GM12891 (cell line): Measurements from ENCODE around the gene TBC1D22A.
A peak's percentile ranks its signal among the peaks of the same experiment; 100 is the strongest.

Source experiments
- DNase-seq: peaks from one replicate; pipeline ENCODE4 v3.0.0; 2011; ENCODE audit warnings: low spot score; ENCODE audit not compliant: insufficient read length
- FAIRE-seq: peaks from 2 replicates; lab custom pipeline; 2011; peaks lifted over from hg19 to GRCh38; lab: Jason Lieb, UNC
- PAX5 ChIP-seq: IDR thresholded peaks from 2 replicates; pipeline ENCODE4 v1.6.1; 2011; ENCODE audit warnings: low read length, moderate library complexity, mild to moderate bottlenecking; ENCODE audit not compliant: insufficient read depth, severe bottlenecking
- POLR2A ChIP-seq: IDR thresholded peaks from 2 replicates; pipeline ENCODE4 v1.6.1; 2011; ENCODE audit warnings: low read depth, low read length, control low read depth
- POLR2AphosphoS5 ChIP-seq: IDR thresholded peaks from 2 replicates; pipeline ENCODE4 v1.6.1; 2011; ENCODE audit warnings: low read depth, low read length, control low read depth
- POU2F2 ChIP-seq: IDR thresholded peaks from 2 replicates; pipeline ENCODE4 v1.6.1; 2011; ENCODE audit warnings: low read depth, mild to moderate bottlenecking, control low read depth, low read length, moderate library complexity
- SPI1 ChIP-seq: IDR thresholded peaks from 2 replicates; pipeline ENCODE4 v1.6.1; 2011; ENCODE audit warnings: low read depth, low read length, control low read depth
- TAF1 ChIP-seq: IDR thresholded peaks from 2 replicates; pipeline ENCODE4 v1.6.1; 2011; ENCODE audit warnings: low read depth, low read length, control low read depth

TBC1D22A gene

DNA sequence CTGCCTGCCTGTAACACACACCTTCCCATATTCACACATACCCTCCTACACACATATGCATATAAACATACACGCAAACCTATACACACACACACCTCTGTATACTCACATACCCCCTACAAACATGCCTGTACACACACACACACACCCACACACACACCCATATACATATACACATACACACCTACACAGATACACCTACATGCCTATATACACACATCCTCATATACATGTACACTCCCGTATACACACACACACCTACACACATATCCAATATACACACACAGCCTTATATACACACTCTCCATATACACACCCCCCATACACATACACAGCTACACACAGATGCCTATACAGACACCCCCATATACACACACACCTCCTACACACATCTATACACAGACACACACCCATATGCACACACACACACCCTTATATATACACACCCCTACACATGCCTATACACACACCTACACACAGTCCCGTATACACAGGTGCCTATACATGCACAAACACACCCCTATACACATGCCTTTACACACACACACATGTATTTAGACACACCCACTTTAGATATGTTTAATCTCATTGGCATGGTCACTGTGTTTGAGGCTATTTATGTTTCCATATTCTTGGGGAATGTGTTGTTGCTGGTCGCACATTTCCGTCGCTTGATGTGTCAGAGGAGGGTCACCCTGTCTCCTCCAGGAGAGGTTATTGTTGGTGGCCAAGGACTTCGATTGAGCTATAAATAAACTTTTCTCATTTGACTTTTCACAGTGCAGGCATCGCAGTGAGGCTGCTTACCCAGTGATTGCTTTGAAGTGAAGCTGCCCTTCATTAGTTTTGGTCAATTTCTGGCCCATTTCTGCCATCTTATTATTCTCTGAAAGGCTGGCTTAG, 243.3 kb downstream of the TBC1D22A start:
- FAIRE-seq: peak; percentile 35
- TF ChIP-seq PAX5 (no peak), TAF1 (no peak), POLR2A (no peak), SPI1 (no peak), POLR2AphosphoS5 (no peak), POU2F2 (no peak)
- no peak for DNase-seq

DNA sequence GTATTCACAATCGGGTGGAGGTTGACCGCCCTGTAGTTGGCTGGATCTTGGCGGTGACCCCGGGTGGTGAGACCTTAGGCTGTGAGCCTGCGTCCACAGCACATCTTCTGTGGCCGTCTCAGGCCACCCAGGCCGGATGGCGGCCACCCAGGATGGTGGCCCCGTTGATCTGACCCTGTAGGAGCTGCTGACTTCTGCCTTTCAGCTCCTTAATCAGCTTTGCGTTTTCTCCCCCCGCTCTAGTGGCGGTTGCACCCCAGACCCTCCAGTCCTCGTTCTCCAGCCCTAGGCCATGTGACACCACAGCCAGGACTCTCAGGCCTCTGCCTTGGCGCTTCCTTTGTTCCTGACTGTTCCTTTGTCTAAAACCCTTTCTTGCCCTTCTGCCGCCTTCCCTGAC, 244.0 kb downstream of the TBC1D22A start:
- TF ChIP-seq PAX5 (no peak), POLR2A (no peak), POU2F2 (no peak), SPI1 (no peak), POLR2AphosphoS5 (no peak), TAF1 (no peak)
- DNase-seq (no peak), FAIRE-seq (no peak)

DNA sequence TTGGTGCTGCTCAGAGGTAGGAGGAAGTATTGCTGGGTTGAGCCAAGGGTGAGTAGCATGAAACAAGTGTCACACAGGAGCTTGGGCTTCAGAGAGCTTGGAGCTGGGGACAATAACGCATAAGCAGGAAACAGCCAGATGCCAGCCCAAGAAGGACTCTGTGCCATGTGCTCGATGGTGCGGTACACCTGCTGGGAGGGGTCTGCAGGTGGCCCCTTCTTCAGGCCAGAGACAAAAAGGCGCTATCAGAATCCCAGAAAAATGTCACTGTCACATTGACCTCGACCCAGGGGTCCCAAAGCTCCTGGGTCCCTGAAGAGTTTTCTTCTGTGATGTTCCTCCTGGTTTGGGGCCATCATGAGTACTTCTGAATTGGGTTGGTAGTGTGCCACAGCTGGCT, 244.4 kb downstream of the TBC1D22A start:
- no peak for TF ChIP-seq SPI1
- no peak for TF ChIP-seq POU2F2
- no peak for TF ChIP-seq PAX5
- TF ChIP-seq POLR2A: no peak
- no peak for TF ChIP-seq POLR2AphosphoS5
- no peak for TF ChIP-seq TAF1
- no peak for FAIRE-seq
- no peak for DNase-seq

DNA sequence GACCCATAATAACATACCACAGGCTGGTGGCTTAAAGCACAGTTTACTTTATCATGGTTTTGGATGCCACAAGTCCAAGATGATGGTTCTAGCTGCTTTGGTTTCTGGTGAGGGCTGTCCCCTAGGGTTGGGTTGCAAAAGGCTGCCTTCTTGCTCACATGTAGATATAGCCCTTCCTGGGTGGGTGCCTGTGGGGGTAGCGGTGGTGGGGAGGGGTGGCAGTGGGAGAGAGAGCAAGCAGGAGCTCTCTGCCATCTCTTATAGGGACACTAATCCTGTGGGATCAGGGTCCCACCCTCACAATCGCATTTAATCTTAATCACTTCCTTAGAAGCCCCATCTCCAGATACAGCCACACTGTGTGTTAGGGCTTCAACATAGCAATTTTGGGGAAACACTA, 245.0 kb downstream of the TBC1D22A start:
- DNase-seq: no peak
- TF ChIP-seq SPI1: no peak
- no peak for FAIRE-seq

DNA sequence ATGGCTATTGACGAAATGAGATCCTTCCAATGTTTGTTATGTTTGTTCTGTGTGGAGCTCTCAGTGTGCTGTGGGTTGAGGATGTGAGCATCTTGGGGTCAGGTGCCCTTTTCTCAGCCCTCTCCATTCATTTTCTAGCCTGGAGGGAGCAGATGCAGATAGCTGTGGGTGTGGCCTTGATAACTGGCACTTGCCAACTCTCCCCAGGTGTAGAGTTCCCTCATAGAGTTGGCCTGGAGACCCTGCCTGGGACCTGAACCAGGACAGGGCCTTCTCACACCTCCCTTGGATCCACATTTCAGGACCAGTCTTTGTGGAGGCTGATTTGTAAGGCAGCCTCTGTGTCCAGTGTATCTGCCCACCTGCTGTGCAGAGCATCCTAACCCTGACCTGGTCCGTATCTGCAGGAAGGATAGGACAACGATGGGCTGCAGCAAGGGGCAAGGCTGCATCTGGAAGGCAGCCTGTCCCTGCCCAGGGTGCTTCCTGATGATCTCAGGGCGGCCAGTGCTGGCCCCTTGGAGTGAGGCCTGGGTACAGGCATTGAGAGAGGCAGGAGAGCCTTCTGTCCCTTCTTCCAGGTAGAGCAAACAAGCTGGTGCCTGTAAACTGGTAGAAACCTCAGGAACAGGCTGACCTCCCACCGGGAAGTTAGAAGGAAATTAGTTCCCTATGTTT, 245.9 kb downstream of the TBC1D22A start:
- TF ChIP-seq PAX5 (no peak), SPI1 (no peak)
- DNase-seq: no peak
- no peak for FAIRE-seq

DNA sequence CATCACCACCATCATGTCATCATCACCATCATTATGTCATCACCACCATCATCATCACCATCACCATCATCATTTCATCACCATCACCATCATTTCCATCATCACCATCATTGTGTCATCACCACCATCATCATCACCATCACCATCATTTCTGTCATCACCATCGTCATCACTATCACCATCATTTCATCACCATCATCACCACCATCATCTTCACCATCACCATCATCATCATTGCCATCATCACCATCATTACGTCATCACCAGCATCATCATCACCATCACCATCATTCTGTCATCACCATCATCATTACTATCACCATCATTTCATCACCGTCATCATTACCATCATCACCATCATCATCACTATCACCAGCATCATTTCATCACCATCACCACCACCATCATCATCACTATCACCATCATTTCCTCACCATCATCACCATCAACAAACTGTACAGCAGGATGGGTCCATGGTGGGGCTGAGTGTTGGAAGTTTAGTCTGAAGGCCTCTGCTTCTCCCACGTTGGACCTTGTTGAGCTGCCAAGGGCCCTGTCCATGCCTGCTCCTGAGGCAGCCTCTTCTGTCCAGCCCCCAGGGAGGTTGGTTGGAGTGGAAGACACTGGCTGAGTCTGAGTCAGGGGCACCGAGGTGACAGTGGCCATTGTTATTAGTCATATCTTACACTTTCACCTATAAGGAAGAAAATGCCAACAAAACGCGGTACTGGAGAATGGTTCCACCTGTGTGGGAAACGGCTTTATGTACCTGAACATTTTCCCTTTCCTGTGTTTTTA, 247.1 kb downstream of the TBC1D22A start:
- FAIRE-seq (peak; percentile 75), DNase-seq (no peak)
- TF ChIP-seq SPI1 (no peak), PAX5 (no peak), POLR2AphosphoS5 (no peak), POU2F2 (no peak), TAF1 (no peak), POLR2A (no peak)

DNA sequence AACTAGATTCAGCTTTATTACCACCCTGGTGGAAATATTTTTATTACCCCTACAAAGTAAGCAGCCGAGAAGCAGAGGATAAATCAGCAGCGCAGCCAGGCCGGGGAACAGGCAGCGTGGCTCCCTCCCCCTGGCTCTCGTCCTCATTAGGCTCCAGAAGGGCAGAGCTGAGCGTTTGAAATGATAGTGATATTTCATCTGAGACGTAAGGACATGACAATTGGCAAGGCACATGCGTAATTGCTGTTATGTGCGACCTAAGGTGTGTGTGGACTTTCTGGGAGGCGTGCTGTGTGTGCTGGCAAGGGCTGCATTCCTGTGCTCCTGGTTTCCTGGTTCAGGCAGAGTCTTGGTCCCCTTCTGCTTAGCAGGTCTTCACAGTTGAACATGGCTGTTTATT, 247.8 kb downstream of the TBC1D22A start:
- DNase-seq (no peak), FAIRE-seq (no peak)
- no peak for TF ChIP-seq PAX5
- no peak for TF ChIP-seq POLR2A
- no peak for TF ChIP-seq POU2F2

DNA sequence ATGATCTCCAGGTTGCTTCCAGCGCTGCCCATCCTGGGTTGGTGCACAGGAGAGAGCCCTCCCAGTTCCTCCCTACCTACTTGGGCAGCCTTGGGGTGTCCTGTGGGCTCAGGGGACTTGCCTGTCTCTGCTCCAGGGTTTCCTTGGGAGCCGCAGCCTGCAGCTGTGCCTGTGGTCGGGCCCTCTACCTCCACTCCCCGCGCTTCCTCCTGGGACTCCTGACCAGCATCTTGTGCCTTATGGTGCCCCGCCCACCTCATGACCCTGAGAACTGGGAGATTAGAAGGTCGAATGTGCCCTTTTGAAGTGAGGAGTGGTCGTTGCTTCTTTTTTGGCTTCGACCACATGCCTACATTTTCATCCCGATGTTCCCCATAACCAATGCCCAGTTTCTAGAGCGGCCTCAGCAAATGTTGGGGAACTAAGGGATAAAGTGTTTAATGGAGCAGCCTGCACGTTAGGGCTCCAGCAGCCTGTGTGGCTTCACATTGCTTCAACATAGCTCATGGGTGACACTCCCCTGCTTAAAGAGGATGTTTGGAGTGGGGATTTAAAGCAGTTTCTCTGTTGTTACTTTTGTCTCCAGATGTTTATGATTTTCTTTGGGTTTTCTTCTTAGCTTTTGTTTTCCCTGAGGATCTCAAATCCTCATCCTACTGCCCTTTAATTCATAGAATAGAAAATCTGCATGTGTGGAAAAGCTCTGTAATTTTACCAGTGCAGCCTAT, 248.8 kb downstream of the TBC1D22A start:
- TF ChIP-seq PAX5: no peak
- TF ChIP-seq SPI1: no peak
- TF ChIP-seq POU2F2: no peak
- no peak for TF ChIP-seq POLR2A
- TF ChIP-seq TAF1: no peak
- TF ChIP-seq POLR2AphosphoS5: no peak
- no peak for DNase-seq
- no peak for FAIRE-seq

DNA sequence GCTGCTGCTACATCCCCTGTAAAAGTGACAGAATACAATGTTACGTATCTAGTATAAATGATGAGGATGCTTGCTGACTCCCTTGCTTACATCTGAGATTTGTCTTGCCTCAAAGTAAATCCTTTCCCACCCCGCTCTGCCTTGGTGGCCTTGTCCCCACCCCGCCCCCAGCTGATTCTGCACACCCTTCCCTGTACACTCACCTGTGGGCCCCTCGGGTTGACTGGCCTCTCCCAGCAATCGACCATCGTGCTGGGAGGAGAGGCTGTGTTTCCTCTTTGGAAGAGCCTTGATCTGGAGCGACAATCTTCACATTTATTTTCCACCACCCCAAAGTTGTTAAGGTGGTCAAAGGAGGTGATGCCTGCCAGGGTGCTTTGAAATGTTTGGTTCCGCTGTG, 249.4 kb downstream of the TBC1D22A start:
- no peak for TF ChIP-seq PAX5
- TF ChIP-seq TAF1: no peak
- no peak for FAIRE-seq
- no peak for DNase-seq
